Measurements from ENCODE around the gene MYO7B.

Gene MYO7B

GRCh38 chr2:127511917-127512316 is 23.6 kb upstream of the MYO7B start:
- Histone ChIP-seq H3K9me3 (replicated peaks in 1 of 2; ENCODE audit: control insufficient read depth in 2 of 2, insufficient read depth in 1 of 2, low read depth in 1 of 2, low read length in 2 of 2) (no peaks in the 10 kb centered on the region), H3K9ac (ENCODE audit: low read depth, low read length, poor library complexity) (no peak overlapping the region), H2AFZ (ENCODE audit: low read length) (no peak overlapping the region), H3K18ac (ENCODE audit: low read length) (no peak overlapping the region), H3K14ac (ENCODE audit: low read length) (no peak overlapping the region), H3K4me1 (ENCODE audit: control insufficient read depth in 2 of 2, insufficient read depth in 1 of 2, low read depth in 1 of 2, low read length in 2 of 2) (peaks cover 0 to 10% of the 10 kb centered on the region in 2 donors), H2BK15ac (ENCODE audit: low read length) (no peak overlapping the region), H2AK5ac (ENCODE audit: low read depth, low read length) (no peak overlapping the region), H3K36me3 (replicated peaks in 1 of 2; ENCODE audit: control insufficient read depth in 2 of 2, insufficient read depth in 2 of 2, low read length in 2 of 2) (peaks cover 10 to 86% of the 10 kb centered on the region in 2 donors), H3K27ac (replicated peaks; ENCODE audit: low read length) (no peak overlapping the region), H3K4me3 (ENCODE audit: low read length in 2 of 2) (no peak overlapping the region), H2BK12ac (ENCODE audit: low read length) (no peak overlapping the region), H3K79me1 (ENCODE audit: low read depth, low read length) (peaks cover 5% of the 10 kb centered on the region), H3K23ac (ENCODE audit: low read depth, low read length, poor library complexity) (no peak overlapping the region), H3K4ac (ENCODE audit: low read length) (no peak overlapping the region), H2BK5ac (ENCODE audit: low read length) (no peak overlapping the region), H2BK120ac (ENCODE audit: low read depth, low read length) (no peak overlapping the region), H3K4me2 (ENCODE audit: insufficient read depth, low read length, poor library complexity, severe bottlenecking) (no peak overlapping the region), H3K27me3 (ENCODE audit: control insufficient read depth in 3 of 3, insufficient read depth in 3 of 3, low read depth in 1 of 3, low read length in 3 of 3) (no peaks in the 10 kb centered on the region), H4K8ac (ENCODE audit: low read depth, low read length) (no peak overlapping the region), H4K91ac (ENCODE audit: low read depth, low read length, poor library complexity) (no peak overlapping the region)
- no CpG with 5 or more reads among the region's 1 CpG for WGBS, 2 donors (ENCODE audit: extremely low coverage in 2 of 2, insufficient read length in 2 of 2, insufficient replicate concordance in 1 of 2)
- no peak for DNase-seq (ENCODE audit: low spot score)

- no peaks in the 10 kb centered on the region for H3K27me3 ChIP-seq (ENCODE audit: control insufficient read depth in 3 of 3, insufficient read depth in 3 of 3, low read depth in 1 of 3, low read length in 3 of 3)
- no peak overlapping the region for H2BK15ac ChIP-seq (ENCODE audit: low read length)
- H3K36me3 ChIP-seq (replicated peaks in 1 of 2; ENCODE audit: control insufficient read depth in 2 of 2, insufficient read depth in 2 of 2, low read length in 2 of 2), result peaks cover 10 to 86% of the 10 kb centered on the region in 2 donors
These were observed 23.1 kb upstream of the MYO7B start for GRCh38 chr2:127512362-127512761.

GRCh38 chr2:127514076-127514475 is 21.4 kb upstream of the MYO7B start:
- no CpG with 5 or more reads among the region's 10 CpGs for WGBS, 2 donors (ENCODE audit: extremely low coverage in 2 of 2, insufficient read length in 2 of 2, insufficient replicate concordance in 1 of 2)
- Histone ChIP-seq H2BK5ac (ENCODE audit: low read length) (no peak overlapping the region), H3K36me3 (replicated peaks in 1 of 2; ENCODE audit: control insufficient read depth in 2 of 2, insufficient read depth in 2 of 2, low read length in 2 of 2) (peaks cover 15 to 93% of the 10 kb centered on the region in 2 donors)

More at GRCh38 chr2:127512362-127512761, 23.1 kb upstream of the MYO7B start:
- H3K23ac ChIP-seq (ENCODE audit: low read depth, low read length, poor library complexity), result no peak overlapping the region
- H3K18ac ChIP-seq (ENCODE audit: low read length), result no peak overlapping the region
- no CpG with 5 or more reads among the region's 4 CpGs for WGBS, 2 donors (ENCODE audit: extremely low coverage in 2 of 2, insufficient read length in 2 of 2, insufficient replicate concordance in 1 of 2)
- H4K8ac ChIP-seq (ENCODE audit: low read depth, low read length), result no peak overlapping the region
- no peak overlapping the region for H3K14ac ChIP-seq (ENCODE audit: low read length)
- H3K4me2 ChIP-seq (ENCODE audit: insufficient read depth, low read length, poor library complexity, severe bottlenecking), result no peak overlapping the region
- peaks cover 5% of the 10 kb centered on the region for H3K79me1 ChIP-seq (ENCODE audit: low read depth, low read length)
- H3K9ac ChIP-seq (ENCODE audit: low read depth, low read length, poor library complexity), result no peak overlapping the region
- no peak overlapping the region for H2BK12ac ChIP-seq (ENCODE audit: low read length)
- H3K4me1 ChIP-seq (ENCODE audit: control insufficient read depth in 2 of 2, insufficient read depth in 1 of 2, low read depth in 1 of 2, low read length in 2 of 2), result peaks cover 0 to 10% of the 10 kb centered on the region in 2 donors
- no peak for DNase-seq (ENCODE audit: low spot score)
- no peak overlapping the region for H3K4ac ChIP-seq (ENCODE audit: low read length)
- no peak overlapping the region for H4K91ac ChIP-seq (ENCODE audit: low read depth, low read length, poor library complexity)
- H2AFZ ChIP-seq (ENCODE audit: low read length), result no peak overlapping the region
- no peak overlapping the region for H3K4me3 ChIP-seq (ENCODE audit: low read length in 2 of 2)
- H3K27ac ChIP-seq (replicated peaks; ENCODE audit: low read length), result no peak overlapping the region
- H2BK120ac ChIP-seq (ENCODE audit: low read depth, low read length), result no peak overlapping the region
- no peak overlapping the region for H2AK5ac ChIP-seq (ENCODE audit: low read depth, low read length)
- no peaks in the 10 kb centered on the region for H3K9me3 ChIP-seq (replicated peaks in 1 of 2; ENCODE audit: control insufficient read depth in 2 of 2, insufficient read depth in 1 of 2, low read depth in 1 of 2, low read length in 2 of 2)
- H2BK5ac ChIP-seq (ENCODE audit: low read length), result no peak overlapping the region

GRCh38 chr2:127514485-127514884 is 21.0 kb upstream of the MYO7B start:
- Histone ChIP-seq H2AFZ (ENCODE audit: low read length) (no peak overlapping the region), H3K36me3 (replicated peaks in 1 of 2; ENCODE audit: control insufficient read depth in 2 of 2, insufficient read depth in 2 of 2, low read length in 2 of 2) (peaks cover 15 to 96% of the 10 kb centered on the region in 2 donors), H3K4me3 (ENCODE audit: low read length in 2 of 2) (no peak overlapping the region), H2BK12ac (ENCODE audit: low read length) (peak overlapping the region; percentile 90), H3K9me3 (replicated peaks in 1 of 2; ENCODE audit: control insufficient read depth in 2 of 2, insufficient read depth in 1 of 2, low read depth in 1 of 2, low read length in 2 of 2) (no peaks in the 10 kb centered on the region), H4K8ac (ENCODE audit: low read depth, low read length) (no peak overlapping the region), H2BK120ac (ENCODE audit: low read depth, low read length) (no peak overlapping the region), H2BK5ac (ENCODE audit: low read length) (no peak overlapping the region), H4K91ac (ENCODE audit: low read depth, low read length, poor library complexity) (no peak overlapping the region), H3K27me3 (ENCODE audit: control insufficient read depth in 3 of 3, insufficient read depth in 3 of 3, low read depth in 1 of 3, low read length in 3 of 3) (no peaks in the 10 kb centered on the region), H3K14ac (ENCODE audit: low read length) (no peak overlapping the region), H3K9ac (ENCODE audit: low read depth, low read length, poor library complexity) (no peak overlapping the region), H2AK5ac (ENCODE audit: low read depth, low read length) (no peak overlapping the region), H3K18ac (ENCODE audit: low read length) (no peak overlapping the region), H3K27ac (replicated peaks; ENCODE audit: low read length) (no peak overlapping the region), H3K4me2 (ENCODE audit: insufficient read depth, low read length, poor library complexity, severe bottlenecking) (no peak overlapping the region), H3K4ac (ENCODE audit: low read length) (peak overlapping the region; percentile 57), H2BK15ac (ENCODE audit: low read length) (no peak overlapping the region), H3K23ac (ENCODE audit: low read depth, low read length, poor library complexity) (no peak overlapping the region), H3K79me1 (ENCODE audit: low read depth, low read length) (peaks cover 7% of the 10 kb centered on the region), H3K4me1 (ENCODE audit: control insufficient read depth in 2 of 2, insufficient read depth in 1 of 2, low read depth in 1 of 2, low read length in 2 of 2) (peaks cover 0 to 9% of the 10 kb centered on the region in 2 donors)
- no CpG with 5 or more reads among the region's 13 CpGs for WGBS, 2 donors (ENCODE audit: extremely low coverage in 2 of 2, insufficient read length in 2 of 2, insufficient replicate concordance in 1 of 2)
- DNase-seq (ENCODE audit: low spot score), result no peak

More at GRCh38 chr2:127514076-127514475, 21.4 kb upstream of the MYO7B start:
- no peak overlapping the region for H2BK120ac ChIP-seq (ENCODE audit: low read depth, low read length)
- H2BK12ac ChIP-seq (ENCODE audit: low read length), result no peak overlapping the region
- no peak overlapping the region for H3K14ac ChIP-seq (ENCODE audit: low read length)
- H4K8ac ChIP-seq (ENCODE audit: low read depth, low read length), result no peak overlapping the region
- no peak overlapping the region for H3K18ac ChIP-seq (ENCODE audit: low read length)
- peaks cover 7% of the 10 kb centered on the region for H3K79me1 ChIP-seq (ENCODE audit: low read depth, low read length)
- H3K27me3 ChIP-seq (ENCODE audit: control insufficient read depth in 3 of 3, insufficient read depth in 3 of 3, low read depth in 1 of 3, low read length in 3 of 3), result no peaks in the 10 kb centered on the region
- DNase-seq (ENCODE audit: low spot score), result no peak
- no peak overlapping the region for H3K27ac ChIP-seq (replicated peaks; ENCODE audit: low read length)
- no peaks in the 10 kb centered on the region for H3K9me3 ChIP-seq (replicated peaks in 1 of 2; ENCODE audit: control insufficient read depth in 2 of 2, insufficient read depth in 1 of 2, low read depth in 1 of 2, low read length in 2 of 2)
- no peak overlapping the region for H2AK5ac ChIP-seq (ENCODE audit: low read depth, low read length)
- peak overlapping the region; percentile 50 for H3K9ac ChIP-seq (ENCODE audit: low read depth, low read length, poor library complexity)
- no peak overlapping the region for H4K91ac ChIP-seq (ENCODE audit: low read depth, low read length, poor library complexity)
- no peak overlapping the region for H3K4me2 ChIP-seq (ENCODE audit: insufficient read depth, low read length, poor library complexity, severe bottlenecking)
- no peak overlapping the region for H2BK15ac ChIP-seq (ENCODE audit: low read length)
- H2AFZ ChIP-seq (ENCODE audit: low read length), result no peak overlapping the region
- no peak overlapping the region for H3K23ac ChIP-seq (ENCODE audit: low read depth, low read length, poor library complexity)
- peak overlapping the region; percentile 57 for H3K4ac ChIP-seq (ENCODE audit: low read length)
- H3K4me1 ChIP-seq (ENCODE audit: control insufficient read depth in 2 of 2, insufficient read depth in 1 of 2, low read depth in 1 of 2, low read length in 2 of 2), result peaks cover 0 to 9% of the 10 kb centered on the region in 2 donors
- no peak overlapping the region for H3K4me3 ChIP-seq (ENCODE audit: low read length in 2 of 2)
